NB4 (cell line): ENCODE results near the gene PPP1R14C.

Source experiments
- DNase-seq: peaks from one replicate; pipeline ENCODE4 v3.0.0; 2010; ENCODE audit warnings: low read depth
- H3K4me3 ChIP-seq: one replicate; pipeline ENCODE4 v1.5.1; 2011; ENCODE audit warnings: mild to moderate bottlenecking, low read depth, low read length, moderate library complexity
- MYC ChIP-seq: IDR thresholded peaks from 2 replicates; pipeline ENCODE4 v1.6.1; 2011; ENCODE audit warnings: low read depth, low read length
- POLR2A ChIP-seq: IDR thresholded peaks from 2 replicates; pipeline ENCODE4 v1.6.1; 2011; ENCODE audit warnings: mild to moderate bottlenecking; ENCODE audit not compliant: insufficient read length; ENCODE audit errors: extremely low read depth
- TF ChIP-seq, protein P1 (sequence below): IDR thresholded peaks from one replicate; pipeline ENCODE4 v1.5.1; 2012; ENCODE audit warnings: low read depth, low read length
- TF ChIP-seq, protein P2 (sequence below): IDR thresholded peaks from 2 replicates; pipeline ENCODE4 v1.6.1; 2011; ENCODE audit warnings: low read depth, low read length

PPP1R14C gene

DNA sequence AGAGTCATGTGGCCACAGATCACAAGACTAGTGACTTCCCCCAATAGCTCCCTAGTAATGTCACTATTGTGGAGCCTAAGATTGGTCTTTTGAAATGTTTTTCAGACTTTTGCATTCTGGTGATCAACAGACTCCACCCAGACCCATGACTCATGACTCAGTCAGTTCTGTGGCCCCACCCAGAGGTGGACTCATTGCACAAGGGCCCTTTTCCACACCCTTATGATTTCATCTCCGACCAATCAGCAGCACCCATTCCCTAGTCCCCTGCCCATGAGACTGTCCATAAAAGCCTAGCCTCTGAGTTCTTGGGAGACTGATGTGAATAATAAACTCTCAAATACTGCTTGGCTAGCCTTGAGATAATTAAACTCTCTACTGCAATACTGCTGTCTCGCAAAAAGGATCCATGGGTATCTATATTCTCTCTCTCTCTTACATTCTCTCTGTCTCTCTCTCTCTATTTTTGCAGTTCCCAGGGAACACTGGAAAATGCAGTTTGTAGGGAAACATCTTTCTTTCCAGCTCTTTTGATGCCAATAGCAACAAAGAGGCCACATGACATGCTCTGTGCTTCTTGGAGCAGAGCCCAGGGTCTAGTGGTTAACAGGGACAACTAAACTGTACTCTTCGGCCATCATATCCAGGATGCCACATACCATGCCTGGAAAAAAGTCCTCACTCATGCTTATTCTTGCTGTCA lies 154.6 kb downstream of the PPP1R14C start:
- peak; percentile 17 for DNase-seq
- H3K4me3 ChIP-seq = no peak overlapping the region

DNA sequence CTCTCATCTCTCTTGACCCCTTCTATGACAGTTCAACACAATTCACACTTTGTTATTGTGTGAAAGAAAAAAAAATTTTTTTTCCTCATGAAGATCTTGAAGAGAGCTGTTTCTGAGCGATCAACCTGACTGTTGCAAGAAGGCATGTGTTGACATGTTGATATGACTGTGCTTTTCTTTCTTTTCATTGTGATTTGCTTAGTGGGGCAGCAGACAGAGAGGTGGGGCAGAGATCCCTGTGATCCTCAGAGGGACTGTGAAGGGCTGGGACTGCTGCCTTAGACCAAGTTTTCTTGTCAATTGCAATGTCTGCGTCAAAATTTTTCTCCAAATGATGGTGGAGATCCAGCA lies 155.2 kb downstream of the PPP1R14C start:
- H3K4me3 ChIP-seq = no peak overlapping the region
- DNase-seq = no peak
- TF ChIP-seq, protein P1, sequence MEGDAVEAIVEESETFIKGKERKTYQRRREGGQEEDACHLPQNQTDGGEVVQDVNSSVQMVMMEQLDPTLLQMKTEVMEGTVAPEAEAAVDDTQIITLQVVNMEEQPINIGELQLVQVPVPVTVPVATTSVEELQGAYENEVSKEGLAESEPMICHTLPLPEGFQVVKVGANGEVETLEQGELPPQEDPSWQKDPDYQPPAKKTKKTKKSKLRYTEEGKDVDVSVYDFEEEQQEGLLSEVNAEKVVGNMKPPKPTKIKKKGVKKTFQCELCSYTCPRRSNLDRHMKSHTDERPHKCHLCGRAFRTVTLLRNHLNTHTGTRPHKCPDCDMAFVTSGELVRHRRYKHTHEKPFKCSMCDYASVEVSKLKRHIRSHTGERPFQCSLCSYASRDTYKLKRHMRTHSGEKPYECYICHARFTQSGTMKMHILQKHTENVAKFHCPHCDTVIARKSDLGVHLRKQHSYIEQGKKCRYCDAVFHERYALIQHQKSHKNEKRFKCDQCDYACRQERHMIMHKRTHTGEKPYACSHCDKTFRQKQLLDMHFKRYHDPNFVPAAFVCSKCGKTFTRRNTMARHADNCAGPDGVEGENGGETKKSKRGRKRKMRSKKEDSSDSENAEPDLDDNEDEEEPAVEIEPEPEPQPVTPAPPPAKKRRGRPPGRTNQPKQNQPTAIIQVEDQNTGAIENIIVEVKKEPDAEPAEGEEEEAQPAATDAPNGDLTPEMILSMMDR = no peak
- TF ChIP-seq POLR2A (no peak), MYC (no peak)
- TF ChIP-seq, protein P2, sequence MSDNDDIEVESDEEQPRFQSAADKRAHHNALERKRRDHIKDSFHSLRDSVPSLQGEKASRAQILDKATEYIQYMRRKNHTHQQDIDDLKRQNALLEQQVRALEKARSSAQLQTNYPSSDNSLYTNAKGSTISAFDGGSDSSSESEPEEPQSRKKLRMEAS = no peak

More for the DNA sequence above, 154.6 kb downstream of the PPP1R14C start:
- TF ChIP-seq POLR2A (no peak), MYC (no peak)
- TF ChIP-seq, protein P2 = no peak
- TF ChIP-seq, protein P1 = no peak

DNA sequence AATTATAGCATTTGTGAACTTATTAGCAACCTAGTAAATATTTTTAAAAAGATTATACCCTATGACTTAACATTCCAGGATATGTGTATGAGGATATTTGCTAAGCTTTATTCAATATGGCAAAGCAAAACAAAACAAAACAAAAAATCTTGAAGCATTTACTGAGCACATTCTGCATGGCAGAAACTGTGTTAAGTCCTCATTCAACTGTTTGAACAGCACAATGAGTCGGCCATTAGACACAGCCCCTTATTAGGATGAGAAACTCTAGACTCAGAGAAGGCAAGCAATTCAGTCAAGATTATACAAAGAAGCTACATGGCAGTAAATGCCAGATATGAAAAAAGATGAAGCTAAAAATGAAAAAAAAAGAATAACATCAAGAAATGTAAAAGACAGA lies 155.8 kb downstream of the PPP1R14C start:
- no peak for DNase-seq
- TF ChIP-seq, protein P2 = no peak
- no peak for TF ChIP-seq POLR2A
- no peak for TF ChIP-seq MYC
- TF ChIP-seq, protein P1 = no peak
- no peak overlapping the region for H3K4me3 ChIP-seq
